ENCODE measurements around the gene VGLL4.

GRCh38 chr3:11545186-11545851, 98.4 kb downstream of the VGLL4 start:
- no peak for TF ChIP-seq CTCF (IDR thresholded peaks at IDR 0.05; ENCODE audit: poor library complexity, severe bottlenecking)
- no peak for TF ChIP-seq SMC3 (conservative IDR thresholded peaks at IDR 0.05; ENCODE audit: poor library complexity)
- no peak for TF ChIP-seq POLR2AphosphoS5 (IDR thresholded peaks at IDR 0.05)
- no peak for TF ChIP-seq TAF1 (IDR thresholded peaks at IDR 0.05; ENCODE audit: low read depth)
- no peak for TF ChIP-seq RAD21 (conservative IDR thresholded peaks at IDR 0.05)
- no peak for TF ChIP-seq EP300 (conservative IDR thresholded peaks at IDR 0.05; ENCODE audit: poor library complexity, severe bottlenecking)
- TF ChIP-seq EZH2 (IDR thresholded peaks at IDR 0.05; ENCODE audit: borderline replicate concordance, insufficient read depth, low read length, poor library complexity, severe bottlenecking), result no peak
